ENCODE results near the gene PRPF4.
"Not testable (repeated sequence)": the region's sequence is repeated elsewhere in the genome, so short reads cannot be mapped to it uniquely, and the experiment has no call there.

The PRPF4 gene

DNA sequence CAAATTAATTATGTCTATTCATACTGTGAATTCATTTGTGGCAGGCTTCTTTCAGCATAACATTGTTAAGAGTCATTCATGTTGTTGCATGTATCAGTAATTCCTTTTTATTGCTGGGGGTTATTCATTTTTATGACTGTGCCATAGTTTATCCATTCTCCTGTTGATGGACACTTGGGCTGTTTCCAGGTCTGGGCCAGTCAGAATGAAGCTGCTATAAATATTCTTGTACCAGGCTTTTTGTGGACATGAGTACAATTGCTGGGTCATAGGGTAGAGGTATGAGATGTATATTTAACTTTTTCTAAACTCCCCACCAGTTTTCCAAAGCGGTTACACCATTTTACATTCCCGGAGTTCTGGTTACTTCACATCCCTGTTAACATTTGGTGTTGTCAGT lies 13.6 kb downstream of the PRPF4 start:
- H3K4me1 Mint-ChIP-seq (ENCODE audit: low read depth in 2 of 2) = no peaks in the 10 kb centered on the region
- H3K4me3 Mint-ChIP-seq = no peak overlapping the region
- peaks cover 79% of the 10 kb centered on the region for H3K36me3 Mint-ChIP-seq (ENCODE audit: insufficient read depth)
- no peaks in the 10 kb centered on the region for H3K27me3 Mint-ChIP-seq
- no peak for DNase-seq
- no peak overlapping the region for H3K27ac Mint-ChIP-seq
- ATAC-seq (replicated peaks) = no peak
- no peaks in the 10 kb centered on the region for H3K9me3 Mint-ChIP-seq

DNA sequence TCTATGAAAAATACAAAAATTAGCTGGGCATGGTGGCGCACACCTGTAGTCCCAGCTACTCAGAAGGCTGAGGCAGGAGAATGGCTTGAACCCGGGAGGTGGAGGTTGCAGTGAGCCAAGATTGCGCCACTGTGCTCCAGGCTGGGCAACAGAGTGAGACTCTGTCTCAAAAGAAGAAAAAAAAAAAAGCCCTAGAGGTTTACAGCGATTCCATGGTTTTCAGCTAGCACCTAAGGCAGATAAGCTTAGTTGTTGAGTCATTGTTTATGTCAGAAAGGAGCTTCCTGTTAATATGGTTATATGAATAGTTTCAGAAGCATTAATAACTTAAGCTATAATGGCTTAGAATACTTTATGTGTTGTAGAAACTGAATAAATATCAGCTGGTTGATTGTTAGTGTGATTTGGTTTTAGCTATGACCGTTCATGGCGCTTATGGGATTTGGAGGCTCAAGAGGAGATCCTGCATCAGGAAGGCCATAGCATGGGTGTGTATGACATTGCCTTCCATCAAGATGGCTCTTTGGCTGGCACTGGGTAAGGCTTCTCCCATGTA lies 14.7 kb downstream of the PRPF4 start:
- DNase-seq = no peak
- Mint-ChIP-seq H3K4me1 (ENCODE audit: low read depth in 2 of 2) (no peaks in the 10 kb centered on the region), H3K27me3 (no peaks in the 10 kb centered on the region), H3K27ac (no peak overlapping the region), H3K4me3 (no peak overlapping the region), H3K36me3 (ENCODE audit: insufficient read depth) (peaks cover 69% of the 10 kb centered on the region), H3K9me3 (no peaks in the 10 kb centered on the region)
- ATAC-seq (replicated peaks) = no peak

DNA sequence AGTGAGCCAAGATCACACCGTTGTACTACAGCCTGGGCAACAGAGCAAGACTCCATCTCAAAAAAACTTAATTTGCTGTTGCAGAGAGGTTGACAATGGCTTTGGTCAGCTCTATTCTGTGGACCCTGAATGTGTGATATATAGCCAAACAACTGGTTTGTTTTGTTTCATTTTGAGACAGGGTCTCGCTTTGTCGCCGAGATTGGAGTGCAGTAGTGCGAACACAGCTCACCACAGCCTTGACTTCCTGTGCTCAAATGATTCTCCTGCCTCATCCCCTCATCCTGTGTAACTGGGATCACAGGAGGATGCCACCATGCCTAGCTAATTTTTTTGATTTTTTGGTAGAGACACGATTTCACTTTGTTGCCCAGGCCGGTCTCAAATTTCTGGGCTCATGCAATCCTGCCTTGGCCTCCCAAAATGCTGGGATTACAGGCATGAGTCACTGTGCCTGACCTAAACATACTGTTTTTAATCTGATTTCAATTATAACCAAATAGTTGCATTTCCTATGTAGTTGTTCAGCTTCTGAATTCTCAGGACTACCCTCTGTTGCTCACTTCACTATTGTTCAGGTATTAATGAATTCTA lies 17.9 kb downstream of the PRPF4 start:
- Mint-ChIP-seq H3K27me3 (no peaks in the 10 kb centered on the region), H3K36me3 (ENCODE audit: insufficient read depth) (peaks cover 41% of the 10 kb centered on the region), H3K27ac (peak overlapping the region; percentile 49 to 60), H3K9me3 (no peaks in the 10 kb centered on the region), H3K4me1 (ENCODE audit: low read depth in 2 of 2) (no peaks in the 10 kb centered on the region), H3K4me3 (no peak overlapping the region)
- DNase-seq (no peak), ATAC-seq (replicated peaks) (no peak)

DNA sequence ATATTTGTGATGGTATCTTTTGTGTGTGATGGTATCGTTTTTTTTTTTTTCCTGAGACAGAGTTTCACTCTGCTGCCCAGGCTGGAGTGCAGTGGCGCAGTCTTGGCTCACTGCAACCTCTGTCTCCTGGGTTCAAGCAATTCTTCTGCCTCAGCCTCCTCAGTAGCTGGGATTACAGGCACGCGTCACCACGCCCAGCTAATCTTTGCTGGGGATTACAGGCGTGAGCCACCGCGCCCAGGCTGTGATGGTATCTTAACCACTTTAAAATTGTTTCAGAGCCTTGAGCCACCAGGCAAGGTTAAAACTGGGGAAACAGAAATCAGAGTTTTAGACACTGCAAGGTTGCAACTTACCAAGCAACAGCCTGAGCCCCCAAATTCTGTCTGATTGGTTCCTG lies 20.8 kb downstream of the PRPF4 start:
- ATAC-seq (replicated peaks); H3K4me1 Mint-ChIP-seq (ENCODE audit: low read depth in 2 of 2); H3K27ac Mint-ChIP-seq; H3K4me3 Mint-ChIP-seq; DNase-seq; H3K9me3 Mint-ChIP-seq: not testable (repeated sequence)
- peaks cover 11 to 15% of the 10 kb centered on the region in 2 donors for H3K27me3 Mint-ChIP-seq
- peaks cover 18% of the 10 kb centered on the region for H3K36me3 Mint-ChIP-seq (ENCODE audit: insufficient read depth)

DNA sequence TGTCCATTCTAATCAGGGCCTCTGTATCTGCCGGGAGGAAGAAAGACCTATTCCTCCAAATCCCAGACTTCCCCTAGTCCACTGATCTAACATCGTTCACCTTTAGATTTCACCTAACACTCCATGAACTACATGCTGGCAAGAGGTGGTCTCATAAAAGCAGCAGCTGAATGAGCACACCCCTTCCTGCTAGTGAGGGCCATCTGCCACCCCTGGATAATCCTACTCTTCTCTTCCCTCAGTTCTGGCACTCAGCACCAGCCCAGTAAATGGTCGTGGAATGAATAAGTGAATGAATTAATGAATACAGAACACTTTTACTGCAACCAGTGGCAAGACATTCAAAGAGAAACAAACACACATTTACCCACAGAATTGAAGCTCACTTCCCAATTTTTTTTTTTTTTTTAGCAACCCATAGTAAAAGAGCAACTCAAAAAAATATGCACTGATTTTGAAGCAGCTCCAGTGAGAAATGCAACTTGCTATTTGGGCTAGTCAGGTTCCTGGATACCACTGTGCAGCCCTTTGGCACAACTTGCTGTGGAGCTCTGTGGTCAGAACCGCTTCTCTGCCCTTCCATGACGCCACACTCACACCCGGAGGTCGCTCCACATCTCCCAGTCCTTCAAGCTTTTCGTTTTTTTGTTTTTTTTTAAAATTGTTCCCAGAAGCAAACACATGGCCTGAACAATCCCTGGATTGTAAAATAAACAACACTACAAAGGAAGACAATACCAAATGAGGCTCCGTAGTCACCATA lies 21.5 kb downstream of the PRPF4 start:
- Mint-ChIP-seq H3K27ac (peak overlapping the region in 1 of 2 donors; percentile 69), H3K4me1 (ENCODE audit: low read depth in 2 of 2) (no peaks in the 10 kb centered on the region), H3K36me3 (ENCODE audit: insufficient read depth) (peaks cover 10% of the 10 kb centered on the region), H3K27me3 (peaks cover 13 to 20% of the 10 kb centered on the region in 2 donors), H3K9me3 (no peaks in the 10 kb centered on the region), H3K4me3 (no peak overlapping the region)
- ATAC-seq (replicated peaks) (no peak), DNase-seq (no peak)

DNA sequence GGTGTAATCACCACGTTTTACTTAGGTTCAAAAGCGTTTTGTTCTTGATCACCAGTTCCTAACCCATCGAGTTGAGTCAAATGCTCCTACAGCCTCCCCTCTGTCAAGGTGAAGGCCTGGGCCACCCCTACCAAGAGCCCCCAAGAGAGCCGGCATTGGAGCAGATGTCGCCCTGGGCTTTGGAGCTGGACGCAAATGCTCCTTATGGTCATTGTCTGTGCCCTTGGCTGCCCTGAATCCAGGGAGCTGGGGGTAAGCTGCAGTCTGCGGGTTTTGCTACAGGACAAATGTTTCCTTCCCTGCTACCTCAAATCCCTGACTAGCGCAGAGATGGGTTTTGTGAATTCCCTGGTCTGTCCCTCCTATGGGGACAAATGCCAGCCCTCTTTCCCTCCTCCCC lies 22.9 kb downstream of the PRPF4 start:
- ATAC-seq (replicated peaks) (no peak), DNase-seq (no peak)
- Mint-ChIP-seq H3K9me3 (no peaks in the 10 kb centered on the region), H3K4me3 (no peak overlapping the region), H3K27ac (no peak overlapping the region), H3K36me3 (ENCODE audit: insufficient read depth) (no peaks in the 10 kb centered on the region), H3K4me1 (ENCODE audit: low read depth in 2 of 2) (no peaks in the 10 kb centered on the region), H3K27me3 (peaks cover 27 to 33% of the 10 kb centered on the region in 2 donors)

DNA sequence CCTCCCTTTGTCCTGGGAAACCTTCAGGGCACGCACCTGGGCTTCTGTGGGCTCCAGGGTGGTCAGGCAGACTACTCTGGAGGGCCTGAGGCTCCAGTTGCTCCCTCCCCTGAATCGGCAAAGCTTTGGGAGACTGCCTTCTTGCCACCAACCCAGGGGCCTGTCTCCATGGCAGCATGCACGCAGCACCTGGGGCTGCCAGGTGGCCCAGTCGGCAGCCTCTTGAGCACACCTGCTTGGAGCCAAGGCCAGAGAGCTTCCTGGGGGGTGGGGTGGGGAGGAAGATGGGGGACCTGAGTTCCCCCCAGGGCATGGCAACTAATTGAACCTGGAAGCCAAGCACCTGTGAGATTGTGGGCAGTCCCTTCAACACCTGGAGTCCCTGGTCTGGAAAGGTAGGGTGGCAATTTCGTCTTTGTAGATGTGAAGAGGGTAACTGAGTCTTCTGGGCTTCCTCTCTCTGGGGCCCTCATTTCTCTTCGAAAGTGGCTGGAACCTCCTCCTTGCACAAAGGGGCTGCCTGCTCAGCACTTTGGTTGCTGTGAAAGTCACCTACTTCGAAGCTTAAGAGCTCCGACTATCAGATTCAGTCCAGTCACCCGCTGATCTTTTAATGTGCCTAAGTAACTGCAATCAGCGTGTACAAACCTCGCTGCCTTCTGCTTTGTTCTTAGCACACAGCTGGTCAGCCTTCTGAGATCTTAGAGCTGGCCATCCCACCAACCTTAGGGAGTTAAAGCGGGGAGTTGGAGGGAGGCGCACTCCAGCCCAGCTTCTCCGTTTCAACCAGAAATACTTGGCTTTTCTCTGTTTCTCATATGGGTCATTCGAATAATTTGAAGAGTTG lies 23.7 kb downstream of the PRPF4 start:
- Mint-ChIP-seq H3K36me3 (ENCODE audit: insufficient read depth) (peaks cover 3% of the 10 kb centered on the region), H3K27me3 (peaks cover 29 to 37% of the 10 kb centered on the region in 2 donors), H3K4me3 (no peak overlapping the region), H3K27ac (no peak overlapping the region), H3K4me1 (ENCODE audit: low read depth in 2 of 2) (no peaks in the 10 kb centered on the region), H3K9me3 (no peaks in the 10 kb centered on the region)
- DNase-seq = no peak
- no peak for ATAC-seq (replicated peaks)

DNA sequence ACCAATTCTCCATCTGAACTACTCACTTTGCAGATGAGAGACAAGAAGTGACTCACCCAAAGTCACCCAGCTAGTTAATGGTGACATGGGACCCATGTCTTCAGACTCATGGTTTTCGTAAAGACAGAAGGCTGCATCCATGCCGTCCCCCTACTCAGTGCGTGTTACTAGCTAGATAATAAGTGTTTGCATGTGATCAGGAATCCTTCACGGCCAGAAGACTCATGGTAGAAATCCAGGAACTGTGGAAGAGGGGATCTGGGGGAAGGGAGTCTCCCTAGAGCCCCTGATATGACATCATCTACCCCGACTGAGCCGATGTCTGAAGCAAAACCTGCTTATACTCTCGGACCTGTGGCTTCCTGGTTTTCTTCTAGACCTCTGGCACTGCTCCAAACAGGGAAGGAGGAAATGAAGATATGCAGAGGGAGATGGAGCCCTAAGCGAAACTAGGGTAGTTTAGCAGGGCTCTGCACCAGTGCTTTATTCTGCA lies 24.4 kb downstream of the PRPF4 start:
- no peak overlapping the region for H3K27ac Mint-ChIP-seq
- peaks cover 29 to 37% of the 10 kb centered on the region in 2 donors for H3K27me3 Mint-ChIP-seq
- H3K36me3 Mint-ChIP-seq (ENCODE audit: insufficient read depth) = peaks cover 3% of the 10 kb centered on the region
- no peaks in the 10 kb centered on the region for H3K9me3 Mint-ChIP-seq
- no peaks in the 10 kb centered on the region for H3K4me1 Mint-ChIP-seq (ENCODE audit: low read depth in 2 of 2)
- no peak overlapping the region for H3K4me3 Mint-ChIP-seq
- DNase-seq (no peak), ATAC-seq (replicated peaks) (no peak)

DNA sequence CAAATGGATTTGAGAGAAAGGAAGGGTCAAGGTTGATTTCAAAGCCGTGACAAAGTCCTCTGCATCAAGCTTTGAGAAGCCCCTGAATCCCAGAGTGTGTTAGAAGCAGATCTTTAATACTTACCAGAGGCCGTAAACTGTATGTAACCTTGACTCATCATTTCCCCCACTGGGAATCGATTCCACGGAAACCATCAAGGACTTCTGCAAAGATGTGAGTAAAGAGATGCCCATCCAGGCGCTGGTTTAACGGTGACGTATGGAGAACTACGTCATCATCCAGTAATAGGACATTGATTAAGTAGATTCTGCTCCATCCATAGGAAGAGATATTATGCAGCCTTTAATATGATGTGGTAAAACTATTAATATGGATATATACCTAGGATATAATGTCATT lies 26.1 kb downstream of the PRPF4 start:
- Mint-ChIP-seq H3K27me3 (peaks cover 29 to 37% of the 10 kb centered on the region in 2 donors), H3K27ac (no peak overlapping the region), H3K36me3 (ENCODE audit: insufficient read depth) (peaks cover 3% of the 10 kb centered on the region), H3K4me1 (ENCODE audit: low read depth in 2 of 2) (no peaks in the 10 kb centered on the region), H3K4me3 (no peak overlapping the region), H3K9me3 (no peaks in the 10 kb centered on the region)
- no peak for DNase-seq
- no peak for ATAC-seq (replicated peaks)

DNA sequence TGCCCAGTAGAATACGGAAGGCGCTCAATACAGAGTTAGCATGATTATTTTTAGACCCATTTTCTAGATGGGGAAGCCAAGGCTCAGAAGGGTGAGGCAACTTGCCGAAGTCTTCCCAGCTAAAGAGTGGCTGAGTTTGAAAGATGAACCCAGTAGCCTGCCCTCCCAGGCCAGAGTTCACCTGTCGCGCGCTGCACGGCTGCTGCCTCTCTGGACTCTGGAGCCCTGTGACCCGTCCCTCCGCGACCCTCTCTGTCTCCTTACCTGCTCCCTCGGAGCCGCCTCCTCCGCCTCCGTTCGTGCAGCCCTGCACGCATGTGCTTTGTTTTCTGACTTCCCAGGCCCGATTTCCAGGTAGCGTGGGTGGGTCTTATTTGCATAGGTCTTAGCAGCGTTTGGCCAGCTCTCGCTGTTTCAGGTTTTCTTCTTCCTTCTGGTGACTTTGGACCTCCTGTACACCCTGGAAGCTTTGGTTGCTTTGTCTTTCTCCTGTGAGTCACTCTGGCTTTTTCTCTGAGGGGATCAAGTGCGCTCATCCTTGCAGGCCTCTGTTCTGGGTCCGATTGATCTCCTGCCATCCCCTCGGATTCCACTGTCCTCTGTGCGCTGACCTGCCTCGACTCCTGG lies 27.4 kb downstream of the PRPF4 start, which contains the start of gene RNF183:
TSS of gene RNF183 (minus strand) at position 585 of the 627 bp plus-strand sequence. CDS start 5,192 bp downstream, outside the sequence.
- Mint-ChIP-seq H3K4me3 (no peak within 1 kb of the TSS), H3K36me3 (ENCODE audit: insufficient read depth) (peaks cover 3% of the 10 kb centered on the region), H3K9me3 (no peaks in the 10 kb centered on the region), H3K4me1 (ENCODE audit: low read depth in 2 of 2) (no peaks in the 10 kb centered on the region), H3K27me3 (peaks cover 29 to 44% of the 10 kb centered on the region in 2 donors), H3K27ac (no peak within 1 kb of the TSS)
- DNase-seq (no peak), ATAC-seq (replicated peaks) (no peak)

DNA sequence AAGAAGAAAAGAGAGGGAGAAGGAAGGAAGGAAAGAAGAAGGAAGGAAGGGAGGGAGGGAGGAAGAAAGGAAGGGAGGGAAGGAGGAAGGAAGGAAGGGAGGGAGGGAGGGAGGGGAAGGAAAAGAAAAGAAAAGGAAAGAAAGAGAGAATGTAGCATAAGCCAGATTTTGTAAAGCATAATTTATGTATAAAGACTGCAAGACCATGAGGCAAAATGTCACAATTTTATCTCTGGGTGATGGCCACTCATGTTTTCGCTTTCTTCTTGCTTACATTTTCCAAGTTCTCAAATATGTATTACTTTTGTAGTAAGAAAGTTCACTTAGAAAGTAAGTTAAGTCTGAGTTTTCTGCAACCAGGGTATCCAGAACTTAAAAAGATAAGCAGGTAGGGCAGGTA lies 31.1 kb downstream of the PRPF4 start:
- no peak overlapping the region for H3K4me3 Mint-ChIP-seq
- no peak overlapping the region for H3K27ac Mint-ChIP-seq
- peaks cover 17 to 28% of the 10 kb centered on the region in 2 donors for H3K27me3 Mint-ChIP-seq
- H3K9me3 Mint-ChIP-seq = no peaks in the 10 kb centered on the region
- DNase-seq (no peak), ATAC-seq (replicated peaks) (no peak)
- H3K36me3 Mint-ChIP-seq (ENCODE audit: insufficient read depth) = peaks cover 3% of the 10 kb centered on the region
- H3K4me1 Mint-ChIP-seq (ENCODE audit: low read depth in 2 of 2) = no peaks in the 10 kb centered on the region

DNA sequence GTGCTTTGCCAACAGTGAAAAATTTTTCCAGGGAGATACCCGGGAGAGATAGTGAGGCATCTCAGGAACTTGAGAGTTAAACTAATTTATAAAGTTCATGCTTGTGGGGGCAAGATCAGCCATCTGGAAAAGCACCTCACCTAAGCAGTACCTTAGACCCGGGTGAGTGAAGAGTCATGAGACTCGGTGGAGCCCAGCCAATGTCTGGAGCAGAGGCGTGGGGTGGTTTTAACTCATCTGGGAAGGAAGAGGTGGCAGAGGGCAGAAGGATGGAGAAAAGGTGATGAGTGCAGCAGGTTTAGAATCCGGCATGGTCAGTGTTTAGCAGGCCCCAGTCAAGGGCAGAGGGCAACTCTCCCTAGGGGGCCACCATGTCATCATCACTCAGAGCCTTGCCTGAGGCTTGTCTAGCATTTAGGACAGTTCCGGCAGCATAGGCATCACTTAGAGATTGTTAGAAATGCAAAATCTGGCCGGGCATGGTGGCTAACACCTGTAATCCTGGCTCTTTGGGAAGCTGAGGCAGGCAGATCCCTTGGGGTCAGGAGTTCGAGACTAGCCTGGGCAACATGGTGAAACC lies 32.0 kb downstream of the PRPF4 start:
- Mint-ChIP-seq H3K27me3 (peaks cover 10 to 20% of the 10 kb centered on the region in 2 donors), H3K9me3 (no peaks in the 10 kb centered on the region), H3K36me3 (ENCODE audit: insufficient read depth) (peaks cover 3% of the 10 kb centered on the region), H3K27ac (no peak overlapping the region), H3K4me1 (ENCODE audit: low read depth in 2 of 2) (no peaks in the 10 kb centered on the region), H3K4me3 (no peak overlapping the region)
- DNase-seq (no peak), ATAC-seq (replicated peaks) (no peak)

Measured in effector memory CD8-positive, alpha-beta T cell (primary cell).